ENCODE results near the gene LIPT2.
A peak's percentile ranks its signal among the peaks of the same experiment; 100 is the strongest.
"Not testable (repeated sequence)": the region's sequence is repeated elsewhere in the genome, so short reads cannot be mapped to it uniquely, and the experiment has no call there.

Gene LIPT2

DNA sequence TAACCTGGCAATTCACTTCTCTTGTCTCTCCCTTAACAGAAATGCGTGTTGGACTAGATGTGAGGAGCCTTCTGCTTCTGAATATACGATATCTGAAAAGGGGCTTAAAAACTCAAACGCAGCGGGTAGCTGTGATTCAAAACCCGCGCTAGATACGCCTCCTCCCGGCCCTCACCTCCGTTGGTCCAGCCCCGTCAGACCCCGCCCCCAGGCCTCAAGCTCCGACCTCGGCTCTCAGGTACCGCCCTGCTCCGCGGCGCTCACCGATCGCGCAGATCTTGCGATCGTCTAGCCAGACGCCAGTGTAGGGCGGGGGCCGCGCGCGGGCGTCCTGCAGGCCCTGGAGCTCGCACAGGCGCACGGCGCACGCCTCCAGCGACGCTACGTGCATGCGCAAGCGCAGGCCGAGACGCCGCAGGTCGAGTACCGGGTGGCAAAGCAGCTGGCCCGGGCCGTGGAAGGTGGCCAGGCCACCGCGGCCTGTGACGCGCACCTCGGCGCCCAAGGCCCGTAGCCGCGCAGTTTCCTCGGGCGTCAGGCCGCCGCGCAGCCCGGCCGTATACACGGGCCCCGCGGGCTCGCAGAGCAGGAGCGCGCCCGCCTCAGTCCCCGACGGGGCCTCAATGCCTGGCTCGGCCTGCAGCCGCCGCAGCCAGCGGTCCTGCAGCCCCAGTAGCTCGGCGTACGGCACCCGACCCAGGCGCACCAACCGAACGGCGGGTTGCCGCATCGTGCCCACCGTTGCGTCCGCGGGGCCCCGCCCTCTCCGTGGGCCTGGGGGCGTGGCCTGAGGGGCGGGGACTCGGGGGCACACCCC lies at the start of gene LIPT2:
LIPT2 (minus strand) TSS at position 751 of the 817 bp plus-strand sequence; CDS start at position 730, 21 bp downstream.
- DNase-seq: peak; percentile 95

DNA sequence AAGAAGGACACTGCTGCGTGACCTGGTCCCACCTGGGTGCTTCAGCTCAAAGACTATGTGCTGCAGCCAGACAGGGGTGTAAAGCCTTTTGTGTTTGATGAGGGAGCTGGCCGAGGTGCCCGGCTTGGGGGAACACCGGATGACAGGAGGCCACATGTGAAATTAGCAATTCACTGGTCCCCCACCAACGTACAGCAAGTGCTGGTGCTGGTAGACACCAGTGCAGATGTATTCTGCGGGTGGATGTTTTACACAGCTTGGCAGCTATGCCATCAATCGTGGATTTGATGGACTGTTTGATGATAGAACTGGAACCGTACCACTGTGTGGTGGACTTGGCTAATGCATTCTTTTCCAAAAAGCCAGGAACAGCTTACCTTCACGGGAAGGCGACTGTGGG lies 47.9 kb upstream of the LIPT2 start:
- DNase-seq: no peak

DNA sequence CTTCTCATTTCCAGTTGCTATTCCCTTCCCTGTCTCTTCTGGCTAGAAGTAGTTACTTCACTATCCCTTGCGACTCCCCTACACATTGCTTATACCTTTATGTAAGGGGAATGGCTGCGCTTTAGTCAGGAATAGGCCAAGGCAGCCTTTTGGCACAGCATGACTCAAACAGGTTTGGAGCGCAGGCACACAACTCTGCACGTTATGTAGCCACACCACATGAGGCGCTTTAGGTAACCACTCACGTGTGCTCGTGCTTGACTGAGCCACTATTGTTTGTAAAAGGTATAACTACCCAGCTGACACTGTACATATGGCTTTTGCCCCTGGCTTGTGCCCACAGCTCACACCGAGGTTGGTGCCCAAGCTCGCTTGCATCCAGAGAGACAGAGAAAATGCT lies 46.7 kb upstream of the LIPT2 start:
- no peak for DNase-seq

DNA sequence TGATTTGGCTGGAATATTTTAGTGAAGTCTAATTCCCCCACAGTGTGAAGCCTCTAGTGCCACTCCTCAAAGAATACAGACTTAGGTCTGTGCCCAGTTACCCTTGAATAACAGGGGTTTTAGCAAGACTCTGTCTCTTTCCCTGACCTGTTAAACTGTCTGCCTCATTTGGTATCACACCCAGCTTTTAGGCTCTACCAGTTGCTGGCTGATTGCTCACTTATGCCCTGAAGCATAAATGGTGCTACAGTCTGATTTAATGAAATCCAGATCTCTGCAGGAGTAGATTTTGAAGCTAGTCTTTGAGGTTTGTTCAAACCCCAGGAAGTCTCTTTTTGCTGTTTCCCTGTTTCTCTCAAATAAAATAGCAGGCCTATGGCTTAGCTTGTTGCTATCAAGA lies 45.2 kb upstream of the LIPT2 start:
- no peak for DNase-seq

DNA sequence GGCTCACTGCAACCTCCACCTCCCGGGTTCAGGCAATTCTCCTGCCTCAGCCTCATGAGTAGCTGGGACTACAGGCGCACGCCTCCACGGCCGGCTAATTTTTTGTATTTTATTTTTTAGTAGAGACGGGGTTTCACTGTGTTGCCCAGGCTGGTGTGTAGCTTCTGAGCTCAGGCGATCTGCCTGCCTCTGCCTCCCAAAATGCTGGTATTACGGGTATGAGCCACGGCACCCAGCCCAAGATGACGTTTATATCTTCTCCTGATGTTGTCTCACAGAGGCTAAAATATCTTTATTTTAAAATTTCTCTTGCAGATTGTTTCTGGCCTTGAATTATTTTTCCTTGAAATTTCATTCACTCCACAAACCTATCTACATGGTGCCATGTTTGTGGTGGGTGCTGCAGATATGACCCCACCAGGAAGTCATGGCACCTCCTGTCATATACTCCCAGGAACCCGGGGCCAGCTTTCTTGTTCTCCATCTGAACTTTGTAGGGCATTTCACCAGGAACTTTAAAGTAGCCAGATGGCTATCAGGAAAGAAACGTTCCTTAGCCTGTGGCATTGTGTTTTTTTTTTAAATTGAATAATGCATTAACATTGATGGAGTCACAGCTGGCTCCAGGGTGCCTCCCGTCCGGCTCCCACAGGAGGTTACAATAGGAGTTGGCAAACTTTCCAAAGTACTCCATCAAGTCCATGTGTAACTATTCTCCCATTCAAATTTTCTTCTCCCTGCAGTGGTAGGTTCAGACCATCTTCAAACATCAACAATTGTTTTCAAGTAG lies 42.0 kb upstream of the LIPT2 start:
- DNase-seq: no peak

DNA sequence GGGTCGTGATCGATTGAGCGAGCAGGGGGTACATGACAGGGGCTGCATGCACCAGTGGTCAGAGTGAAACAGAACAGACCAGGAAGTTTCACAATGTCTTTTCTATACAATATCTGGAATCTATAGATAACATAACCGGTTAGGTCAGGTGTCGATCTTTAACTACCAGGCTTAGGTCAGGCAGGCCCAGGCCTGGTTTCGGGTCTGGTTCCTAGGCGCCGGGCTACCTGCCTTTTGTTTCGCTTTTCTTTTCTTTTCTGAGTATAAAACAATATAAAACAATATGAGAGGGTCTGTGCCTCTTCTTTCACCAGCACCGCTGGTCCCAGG lies 41.4 kb upstream of the LIPT2 start:
- not testable (repeated sequence) for DNase-seq

DNA sequence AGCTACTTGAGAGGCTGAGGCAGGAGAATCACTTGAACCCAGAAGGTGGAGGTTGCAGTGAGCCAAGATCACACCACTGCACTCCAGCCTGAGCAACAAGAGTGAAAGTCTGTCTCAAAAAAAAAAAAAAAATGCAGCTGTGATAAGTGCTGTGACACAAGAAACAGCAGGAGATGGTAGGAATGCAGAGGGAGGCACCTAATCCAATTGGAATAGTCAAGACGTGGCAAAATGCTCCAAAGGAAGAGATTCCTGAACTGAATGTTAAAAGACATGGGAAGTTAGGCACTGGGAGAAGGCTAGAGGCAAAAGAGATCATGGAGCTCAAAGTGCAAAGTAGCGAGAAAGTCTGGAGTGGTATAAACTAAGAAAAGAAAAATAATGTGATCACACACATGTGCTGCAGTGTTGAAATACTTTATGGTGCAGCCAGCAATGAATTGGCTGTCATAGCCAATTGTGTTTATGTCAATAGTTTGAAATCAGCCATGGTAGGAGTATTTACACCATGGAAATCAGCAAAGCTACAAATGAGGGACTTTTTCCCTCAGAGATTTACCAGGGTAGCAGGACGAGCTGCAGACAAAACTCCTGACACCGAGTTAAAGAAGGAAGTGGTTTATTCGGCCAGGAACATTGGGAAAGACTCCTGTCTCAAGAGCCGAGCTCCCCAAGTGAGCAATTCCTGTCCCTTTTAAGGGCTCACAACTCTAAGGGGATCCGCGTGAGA lies 40.9 kb upstream of the LIPT2 start:
- DNase-seq: no peak

DNA sequence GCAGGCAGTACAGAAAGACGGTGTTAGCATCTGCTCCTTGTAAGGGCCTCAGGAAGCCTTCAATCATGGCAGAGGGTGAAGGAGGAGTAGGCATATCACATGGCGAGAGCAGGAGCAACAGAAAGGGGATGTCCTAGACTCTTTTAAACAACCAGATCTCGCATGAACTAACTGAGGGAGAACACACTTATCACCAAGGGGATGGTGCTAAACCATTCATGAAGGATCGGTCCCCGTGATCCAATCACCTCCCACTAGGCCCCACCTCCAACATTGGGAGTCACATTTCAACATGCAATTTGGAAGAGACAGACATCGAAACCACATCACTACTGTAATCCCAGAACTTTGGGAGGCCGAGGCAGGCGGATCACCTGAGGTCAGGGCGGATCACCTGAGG lies 39.9 kb upstream of the LIPT2 start:
- no peak for DNase-seq

DNA sequence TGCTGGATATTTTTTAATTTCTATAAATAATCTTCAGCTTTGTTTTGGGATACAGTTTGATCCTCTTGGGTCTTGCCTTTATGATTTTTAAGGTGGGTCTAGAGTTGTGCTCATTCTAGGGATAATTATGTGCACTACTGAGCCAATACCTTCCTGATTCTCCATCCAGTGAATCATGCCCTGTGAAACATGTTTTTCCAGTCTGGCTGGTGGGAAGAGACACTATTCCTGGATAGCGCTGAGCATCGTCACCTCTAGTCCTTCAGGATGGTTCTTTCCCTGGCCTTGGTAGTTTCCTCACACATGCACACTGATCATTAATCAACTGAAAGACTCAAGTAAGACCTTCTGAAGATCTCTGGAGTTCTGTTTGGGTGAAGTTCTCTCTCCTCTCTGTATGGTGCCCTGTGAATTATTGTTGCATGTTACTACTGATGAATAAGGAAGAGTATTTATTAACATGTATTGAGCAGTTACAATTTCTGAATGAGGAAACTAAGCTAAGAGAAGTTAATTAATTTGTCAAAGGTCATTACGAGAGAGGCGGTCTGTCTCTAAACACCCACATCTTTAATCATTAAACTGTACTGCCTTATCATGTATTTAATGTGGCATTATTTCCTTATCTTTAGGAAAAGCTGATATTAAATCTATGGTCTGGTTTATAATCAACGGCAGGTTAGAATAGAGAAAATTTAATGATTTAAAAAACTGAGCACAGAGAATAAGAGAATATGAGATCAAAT lies 39.1 kb upstream of the LIPT2 start:
- DNase-seq: no peak

DNA sequence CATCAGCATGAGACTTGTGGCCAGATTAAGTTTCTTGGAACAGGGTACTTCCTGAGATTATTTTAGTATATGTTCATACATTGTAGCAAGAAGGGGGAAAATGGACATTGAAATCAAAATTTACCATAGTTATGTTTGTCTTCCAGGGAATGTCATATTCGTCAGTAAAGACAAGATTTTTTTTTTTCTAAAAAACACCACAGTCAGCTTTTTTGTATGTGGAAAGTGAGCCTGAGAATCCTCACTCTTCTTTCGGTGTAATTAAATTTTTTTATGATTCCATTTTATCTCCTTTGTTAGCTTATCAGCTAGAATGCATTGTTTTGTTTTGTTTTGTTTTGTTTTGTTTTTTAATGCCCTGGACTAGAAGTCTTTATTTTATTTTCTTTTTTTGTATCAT lies 31.5 kb upstream of the LIPT2 start:
- DNase-seq: no peak

DNA sequence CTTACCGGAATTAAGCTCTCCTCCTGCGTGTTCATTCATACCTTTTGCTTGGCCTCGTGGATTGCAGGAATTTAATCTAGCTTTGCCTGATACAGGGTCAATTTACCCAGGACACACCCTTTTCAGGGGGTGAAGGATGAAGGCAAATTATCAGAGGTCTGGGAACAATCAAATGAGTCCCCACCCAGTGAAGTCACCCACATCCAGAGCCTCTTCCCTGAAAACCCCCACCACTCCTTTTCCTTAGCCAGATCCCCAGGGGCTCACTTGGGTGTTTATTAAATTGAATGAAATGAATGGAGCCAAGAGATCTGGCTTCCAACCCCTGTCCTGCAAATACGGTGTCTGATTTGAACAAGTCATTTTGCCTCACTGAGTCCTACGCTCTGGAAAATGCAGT lies 31.0 kb upstream of the LIPT2 start:
- DNase-seq: no peak

DNA sequence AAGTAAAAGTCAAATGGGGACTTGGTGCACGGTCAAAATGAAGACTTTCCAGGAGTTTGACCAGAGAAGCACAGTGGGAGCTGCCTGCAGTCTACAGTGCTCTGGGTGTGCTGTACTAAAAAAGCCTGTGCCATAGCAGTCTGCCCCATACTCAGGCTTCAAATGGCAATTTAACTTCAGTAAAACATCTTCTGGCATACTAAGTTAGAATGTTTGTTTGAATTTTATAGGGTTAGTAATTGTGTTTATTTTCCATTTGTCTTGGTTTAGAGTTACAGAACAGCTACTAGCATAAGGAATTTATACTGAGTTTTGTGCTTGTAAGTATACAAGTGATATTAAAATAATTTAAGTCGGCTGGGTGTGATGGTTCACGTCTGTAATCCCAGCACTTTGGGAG lies 29.3 kb upstream of the LIPT2 start:
- no peak for DNase-seq

DNA sequence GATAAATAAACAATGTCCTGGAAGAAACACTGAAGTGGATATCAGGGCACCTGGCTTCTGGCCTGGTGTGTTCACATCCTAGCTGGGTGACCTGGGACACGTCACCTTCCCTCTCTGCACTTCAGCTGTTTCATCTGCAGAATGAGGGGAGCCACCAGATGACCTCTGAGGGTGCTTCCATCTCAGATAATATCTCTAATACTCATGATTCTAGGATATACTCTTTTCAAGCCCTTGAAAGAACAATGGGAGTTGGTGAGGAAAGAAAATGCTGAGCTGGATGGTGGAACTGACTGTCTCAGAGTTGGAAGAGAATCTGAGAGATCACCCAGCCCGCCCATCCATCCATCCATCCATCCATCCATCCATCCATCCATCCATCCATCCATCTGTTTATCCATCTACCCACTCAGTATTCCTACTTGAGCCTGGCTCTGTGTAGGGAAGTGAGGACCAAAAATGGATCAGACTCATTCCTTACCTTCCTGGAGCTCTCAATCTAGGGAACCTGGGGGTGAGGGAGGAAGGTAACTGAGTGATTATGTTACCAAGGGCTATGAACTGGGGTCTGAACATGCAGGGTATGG lies 28.2 kb upstream of the LIPT2 start:
- DNase-seq: no peak

DNA sequence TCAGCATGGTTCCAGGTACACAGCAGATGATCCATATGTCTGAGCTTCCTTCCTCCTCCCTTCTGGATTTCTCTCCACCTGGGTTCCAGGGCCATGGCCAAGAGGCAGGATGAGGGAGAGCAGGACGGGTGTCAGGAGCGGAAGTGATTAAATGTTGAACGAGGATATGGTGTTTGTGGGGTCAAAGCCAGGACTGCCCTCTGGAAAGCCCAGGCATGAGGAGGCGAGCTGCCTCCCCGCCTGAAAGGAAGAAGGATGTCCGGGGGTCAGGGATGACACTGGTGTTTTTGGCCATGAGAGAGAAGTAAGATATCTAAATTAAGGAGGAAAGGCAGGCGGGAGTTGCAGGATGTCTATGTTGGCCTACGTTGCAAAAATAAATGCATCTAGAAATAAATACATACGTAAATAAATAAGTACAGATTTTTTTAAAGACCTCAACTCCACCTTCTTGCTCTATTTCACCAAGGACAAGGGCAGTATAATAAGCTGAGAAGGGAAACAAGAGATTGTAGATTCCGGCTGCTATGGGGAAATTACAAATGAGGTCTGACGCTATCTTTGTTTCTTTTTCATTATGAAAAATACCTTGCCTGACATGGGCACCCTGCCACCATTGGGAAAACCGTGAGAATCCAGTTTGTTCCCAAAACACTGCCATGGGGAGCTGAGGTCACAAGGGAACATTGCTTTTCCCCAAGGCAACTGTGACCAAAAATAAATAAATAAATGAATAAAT lies 27.6 kb upstream of the LIPT2 start:
- no peak for DNase-seq

DNA sequence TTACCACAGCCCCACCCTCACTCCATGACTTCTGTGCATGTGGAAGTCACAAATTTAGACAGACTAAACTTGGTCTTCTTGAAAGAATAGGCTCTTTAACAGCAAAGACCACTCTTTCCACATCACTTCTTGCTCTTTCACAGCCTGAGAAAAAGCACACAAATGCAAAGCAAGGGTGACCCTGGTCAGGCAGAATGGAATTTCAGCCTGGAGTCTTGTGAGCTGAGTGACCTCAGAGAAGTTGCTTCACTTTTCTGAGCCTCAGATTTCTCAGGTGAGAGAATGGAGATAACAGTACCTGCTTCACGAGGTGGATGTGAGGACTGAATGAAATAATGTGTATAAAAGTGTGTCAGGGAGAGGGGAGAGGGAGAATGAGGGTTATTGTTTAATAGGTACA lies 26.8 kb upstream of the LIPT2 start:
- DNase-seq: no peak

DNA sequence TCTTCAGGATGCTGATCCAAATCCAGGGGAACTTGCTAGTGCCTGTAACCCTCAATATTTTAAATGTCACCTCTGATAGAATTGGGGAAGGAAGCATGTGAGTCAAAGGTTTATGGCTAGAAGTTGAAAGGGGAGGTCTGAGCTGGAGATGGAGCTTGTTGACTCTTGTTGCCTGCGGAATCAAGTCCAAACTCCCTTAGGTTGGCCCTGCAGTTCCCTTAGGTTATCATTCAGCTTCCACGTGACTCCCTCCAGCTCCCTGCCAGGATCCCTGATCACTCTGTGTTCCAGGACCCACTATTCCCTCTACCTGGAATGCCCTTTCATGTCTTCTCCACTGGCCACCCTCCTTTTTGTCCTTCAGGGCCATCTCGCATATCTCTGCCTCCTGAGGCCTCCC lies 26.2 kb upstream of the LIPT2 start:
- no peak for DNase-seq

DNA sequence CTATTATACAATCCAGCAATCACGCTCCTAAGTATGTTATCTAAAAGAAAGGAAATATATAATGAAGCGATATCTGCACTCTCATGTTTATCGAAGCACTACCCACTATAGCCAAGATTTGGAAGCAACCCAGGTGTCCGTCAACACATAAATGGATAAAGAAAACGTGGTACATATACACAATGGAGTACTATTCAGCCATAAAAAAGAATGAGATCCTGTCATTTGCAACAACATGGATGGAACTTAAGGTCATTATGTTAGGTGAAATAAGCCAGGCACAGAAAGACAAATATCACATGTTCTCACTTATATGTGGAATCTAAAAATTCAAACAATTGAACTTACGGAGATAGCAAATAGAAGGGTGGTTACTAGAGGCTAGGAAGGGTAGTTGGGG lies 24.1 kb upstream of the LIPT2 start:
- not testable (repeated sequence) for DNase-seq

DNA sequence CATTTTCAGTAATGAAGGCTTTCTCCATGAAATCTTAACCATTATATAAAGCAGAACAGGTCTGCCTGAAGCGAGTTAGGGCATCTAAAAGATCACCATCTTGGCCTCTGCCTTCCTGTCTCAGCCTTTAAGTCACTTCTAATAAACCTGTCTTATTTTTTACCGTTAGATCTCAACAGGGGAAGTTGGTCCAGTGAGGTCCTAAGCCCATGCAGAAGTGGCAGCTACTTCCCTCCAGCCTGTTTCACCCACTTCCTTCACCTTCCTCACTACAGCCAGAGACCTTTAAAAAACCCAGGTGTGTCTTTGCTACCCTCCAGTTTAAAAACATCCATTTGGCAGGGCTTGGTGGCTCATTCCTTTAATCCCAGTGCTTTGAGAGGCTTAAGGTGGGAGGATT lies 14.1 kb upstream of the LIPT2 start:
- no peak for DNase-seq

DNA sequence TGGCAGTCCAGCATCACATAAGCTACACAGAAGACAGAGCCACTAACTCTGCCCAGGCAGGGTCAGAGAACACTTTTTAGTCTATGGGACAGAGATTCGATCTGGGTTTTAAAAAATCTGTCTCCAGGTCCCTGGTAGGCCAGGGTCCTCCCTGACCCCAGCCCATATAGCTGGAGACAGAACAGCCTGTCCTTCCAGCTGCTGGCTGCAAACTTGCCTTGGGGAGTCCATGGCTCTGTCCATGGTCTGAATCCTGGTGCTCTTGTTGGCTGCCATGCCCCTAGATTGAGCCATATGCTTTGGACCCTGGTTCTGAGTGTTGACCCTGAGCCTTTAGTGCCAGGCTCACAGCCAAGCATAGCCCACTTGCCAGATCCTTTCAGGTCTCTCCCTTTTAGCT lies 13.3 kb upstream of the LIPT2 start:
- DNase-seq: no peak

DNA sequence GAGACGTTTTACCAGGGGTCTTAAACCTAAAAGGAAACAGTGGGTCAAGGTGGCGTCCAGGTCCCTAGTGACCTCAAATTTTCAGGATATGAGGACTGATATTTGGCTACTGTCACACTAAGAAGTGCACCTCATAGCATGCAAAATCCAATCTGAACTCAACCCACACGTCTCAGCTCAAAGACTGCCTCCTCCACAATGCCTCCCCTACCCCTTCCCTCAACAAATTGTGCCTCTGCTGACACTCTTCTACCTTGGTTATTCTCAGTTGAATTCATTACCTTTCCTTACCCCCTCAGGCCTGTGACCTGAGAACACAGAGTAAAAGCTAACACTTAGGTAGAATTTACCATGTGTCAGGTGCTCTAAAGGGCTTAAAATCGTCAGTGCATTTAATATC lies 12.4 kb upstream of the LIPT2 start:
- no peak for DNase-seq

DNA sequence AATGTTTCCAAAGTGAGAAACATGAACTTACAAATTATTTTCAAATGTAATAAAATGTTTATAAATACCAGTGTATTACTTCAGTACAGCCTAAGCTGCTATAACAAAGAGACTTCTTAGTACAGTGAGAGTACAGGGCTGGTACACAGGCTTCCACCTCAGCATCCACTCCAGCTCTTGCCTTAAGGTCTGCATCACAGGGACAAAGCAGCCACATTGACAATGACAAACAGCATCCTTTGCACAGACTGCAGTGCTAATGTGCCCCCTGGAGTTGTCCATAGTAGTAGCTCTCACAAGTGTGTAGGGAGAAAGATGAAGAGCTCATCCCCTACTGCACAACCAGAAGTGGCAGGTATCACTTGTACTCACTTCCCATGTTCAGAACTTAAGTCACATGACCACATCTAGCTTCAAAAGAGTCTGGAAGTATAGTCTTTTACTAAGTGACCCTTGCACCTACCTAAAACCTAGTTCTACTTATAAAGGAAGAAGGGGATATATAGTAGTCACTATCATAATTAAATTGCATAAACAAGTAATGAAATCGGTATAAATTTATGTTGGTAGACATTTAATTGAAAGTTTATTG lies 10.7 kb upstream of the LIPT2 start:
- no peak for DNase-seq

DNA sequence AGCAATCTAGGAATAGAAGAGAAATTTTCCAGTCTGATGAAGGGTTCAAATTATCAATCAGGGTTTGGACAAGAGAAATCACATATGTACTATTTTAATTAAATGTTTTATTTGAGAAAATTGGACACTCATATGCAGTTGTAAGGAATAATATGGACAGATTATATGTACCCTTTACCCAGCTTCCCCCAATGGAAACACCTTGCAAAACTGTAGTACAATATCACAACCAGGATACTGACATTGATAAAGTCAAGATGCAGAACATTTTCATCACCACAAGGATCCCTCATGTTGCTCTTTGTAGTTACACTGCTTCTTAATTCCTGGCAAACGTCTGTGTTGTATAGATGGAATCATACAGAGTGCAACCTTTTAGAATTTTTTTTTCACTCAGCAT lies 1.4 kb upstream of the LIPT2 start:
- no peak for DNase-seq
